ENCODE measurements around the gene TTBK1. TPM values are rescaled to one million over a fixed set of nuclear protein-coding genes. Genes with fewer than 3 reads are reported as not detected.

TTBK1 gene
- total RNA-seq, 1 donor from 2014 or later = 1.7 TPM

DNA sequence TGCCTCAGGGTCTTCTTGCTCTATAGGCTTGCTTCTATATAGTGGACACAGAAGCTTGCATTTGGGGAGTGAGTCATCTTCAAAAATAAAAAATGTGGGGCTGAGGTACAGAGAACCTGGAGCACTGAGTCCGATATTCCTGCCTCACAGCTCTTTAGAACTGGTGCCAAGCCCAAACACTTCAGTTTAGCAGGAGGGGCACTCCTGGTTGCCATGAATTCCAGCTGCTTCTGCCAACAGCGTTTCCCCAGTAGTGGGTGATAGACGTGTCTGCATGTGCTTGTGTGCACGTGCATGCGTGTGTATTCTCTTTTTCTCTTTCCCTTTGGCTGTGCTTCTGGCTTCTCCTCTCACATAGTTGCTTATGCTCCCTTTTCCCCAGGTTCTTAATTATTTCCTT lies 25.9 kb upstream of the TTBK1 start:
- no peak for TF ChIP-seq EZH2phosphoT487 (IDR thresholded peaks at IDR 0.05)
- no peak for TF ChIP-seq EZH2 (IDR thresholded peaks at IDR 0.05)
- TF ChIP-seq, protein P1, sequence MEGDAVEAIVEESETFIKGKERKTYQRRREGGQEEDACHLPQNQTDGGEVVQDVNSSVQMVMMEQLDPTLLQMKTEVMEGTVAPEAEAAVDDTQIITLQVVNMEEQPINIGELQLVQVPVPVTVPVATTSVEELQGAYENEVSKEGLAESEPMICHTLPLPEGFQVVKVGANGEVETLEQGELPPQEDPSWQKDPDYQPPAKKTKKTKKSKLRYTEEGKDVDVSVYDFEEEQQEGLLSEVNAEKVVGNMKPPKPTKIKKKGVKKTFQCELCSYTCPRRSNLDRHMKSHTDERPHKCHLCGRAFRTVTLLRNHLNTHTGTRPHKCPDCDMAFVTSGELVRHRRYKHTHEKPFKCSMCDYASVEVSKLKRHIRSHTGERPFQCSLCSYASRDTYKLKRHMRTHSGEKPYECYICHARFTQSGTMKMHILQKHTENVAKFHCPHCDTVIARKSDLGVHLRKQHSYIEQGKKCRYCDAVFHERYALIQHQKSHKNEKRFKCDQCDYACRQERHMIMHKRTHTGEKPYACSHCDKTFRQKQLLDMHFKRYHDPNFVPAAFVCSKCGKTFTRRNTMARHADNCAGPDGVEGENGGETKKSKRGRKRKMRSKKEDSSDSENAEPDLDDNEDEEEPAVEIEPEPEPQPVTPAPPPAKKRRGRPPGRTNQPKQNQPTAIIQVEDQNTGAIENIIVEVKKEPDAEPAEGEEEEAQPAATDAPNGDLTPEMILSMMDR (IDR thresholded peaks at IDR 0.05) = no peak
- Histone ChIP-seq H2AFZ (replicated peaks) (no peak overlapping the region), H3K9me3 (ENCODE audit: low read depth) (no peaks in the 10 kb centered on the region), H3K4me1 (no peaks in the 10 kb centered on the region), H3K27me3 (no peaks in the 10 kb centered on the region), H3K4me2 (no peak overlapping the region), H3F3A (ENCODE audit: low read depth) (no peaks in the 10 kb centered on the region), H3K4me3 (no peak overlapping the region), H3K9ac (no peak overlapping the region), H3K27ac (no peak overlapping the region), H4K20me1 (ENCODE audit: low read depth) (no peaks in the 10 kb centered on the region), H3K36me3 (no peaks in the 10 kb centered on the region), H3K79me2 (ENCODE audit: low read depth) (no peaks in the 10 kb centered on the region)
- Mint-ChIP-seq H3K4me1 (peaks cover 2% of the 10 kb centered on the region), H3K27me3 (ENCODE audit: insufficient read depth, low read depth) (peaks cover 5% of the 10 kb centered on the region), H3K27ac (no peak overlapping the region), H3K9me3 (no peaks in the 10 kb centered on the region), H3K36me3 (peaks cover 9% of the 10 kb centered on the region), H3K4me3 (no peak overlapping the region)
- DNase-seq (ENCODE audit: low spot score) = no peak

DNA sequence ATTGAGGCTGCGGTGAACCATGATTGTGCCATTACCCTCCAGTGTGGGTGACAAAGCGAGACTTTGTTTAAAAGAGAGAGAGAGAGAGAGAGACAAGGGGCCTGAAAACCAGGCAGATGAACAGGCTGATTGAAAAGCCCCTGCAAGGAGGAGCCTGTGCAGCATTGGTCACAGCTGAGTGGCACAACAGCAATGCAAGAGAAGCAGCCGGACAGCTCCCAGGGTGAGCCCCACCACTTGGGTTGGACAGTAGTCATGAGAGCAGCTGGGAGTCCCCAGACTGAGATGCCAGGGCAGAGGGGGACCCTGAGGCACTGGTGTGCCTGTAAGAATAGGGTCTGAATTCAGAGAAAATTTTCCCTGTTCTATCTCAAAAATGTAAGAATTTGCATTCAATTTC lies 24.2 kb upstream of the TTBK1 start:
- H3K27me3 ChIP-seq = no peaks in the 10 kb centered on the region
- Mint-ChIP-seq H3K4me1 (peaks cover 2% of the 10 kb centered on the region), H3K27ac (no peak overlapping the region), H3K4me3 (no peak overlapping the region), H3K27me3 (ENCODE audit: insufficient read depth, low read depth) (peaks cover 5% of the 10 kb centered on the region), H3K36me3 (peaks cover 13% of the 10 kb centered on the region), H3K9me3 (no peaks in the 10 kb centered on the region)
- no peak overlapping the region for H3K27ac ChIP-seq
- no peaks in the 10 kb centered on the region for H4K20me1 ChIP-seq (ENCODE audit: low read depth)
- H2AFZ ChIP-seq (replicated peaks) = no peak overlapping the region
- H3K4me3 ChIP-seq = no peak overlapping the region
- DNase-seq (ENCODE audit: low spot score) = no peak
- no peak overlapping the region for H3K9ac ChIP-seq
- TF ChIP-seq, protein P1 (IDR thresholded peaks at IDR 0.05) = no peak
- TF ChIP-seq EZH2phosphoT487 (IDR thresholded peaks at IDR 0.05) (no peak), EZH2 (IDR thresholded peaks at IDR 0.05) (no peak)
- no peaks in the 10 kb centered on the region for H3F3A ChIP-seq (ENCODE audit: low read depth)
- H3K9me3 ChIP-seq (ENCODE audit: low read depth) = no peaks in the 10 kb centered on the region
- H3K79me2 ChIP-seq (ENCODE audit: low read depth) = no peaks in the 10 kb centered on the region
- no peaks in the 10 kb centered on the region for H3K4me1 ChIP-seq
- no peak overlapping the region for H3K4me2 ChIP-seq
- H3K36me3 ChIP-seq = no peaks in the 10 kb centered on the region

DNA sequence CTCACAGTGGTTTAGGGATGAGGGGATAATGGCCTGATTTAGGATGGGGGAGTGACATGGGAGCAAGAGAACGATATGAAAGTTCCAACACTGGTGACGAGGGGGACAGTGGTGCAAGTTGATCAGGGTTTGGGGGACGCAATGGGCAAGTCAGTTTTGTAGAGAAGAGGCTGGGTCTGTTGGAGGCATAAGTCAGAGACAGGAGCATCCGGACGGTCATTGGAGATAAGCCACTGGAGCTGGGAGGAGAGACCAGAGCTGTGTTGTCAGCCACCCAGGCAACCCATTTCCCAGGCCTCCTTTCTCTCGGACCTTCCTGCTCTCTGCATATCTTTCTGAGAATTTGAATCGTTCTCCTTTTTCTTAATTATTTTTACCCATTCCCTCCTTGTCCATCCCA lies 23.5 kb upstream of the TTBK1 start:
- H2AFZ ChIP-seq (replicated peaks) = no peak overlapping the region
- no peaks in the 10 kb centered on the region for H3K9me3 Mint-ChIP-seq
- H3K79me2 ChIP-seq (ENCODE audit: low read depth) = no peaks in the 10 kb centered on the region
- no peak for TF ChIP-seq EZH2 (IDR thresholded peaks at IDR 0.05)
- TF ChIP-seq, protein P1 (IDR thresholded peaks at IDR 0.05) = no peak
- no peak for TF ChIP-seq EZH2phosphoT487 (IDR thresholded peaks at IDR 0.05)
- DNase-seq (ENCODE audit: low spot score) = no peak
- no peaks in the 10 kb centered on the region for H3K27me3 ChIP-seq
- H3K4me1 ChIP-seq = no peaks in the 10 kb centered on the region
- H3K9ac ChIP-seq = no peak overlapping the region
- no peak overlapping the region for H3K4me3 ChIP-seq
- H3K27ac Mint-ChIP-seq = no peak overlapping the region
- no peak overlapping the region for H3K4me2 ChIP-seq
- H3K27me3 Mint-ChIP-seq (ENCODE audit: insufficient read depth, low read depth) = peaks cover 5% of the 10 kb centered on the region
- H3K36me3 ChIP-seq = no peaks in the 10 kb centered on the region
- peaks cover 18% of the 10 kb centered on the region for H3K36me3 Mint-ChIP-seq
- H3K9me3 ChIP-seq (ENCODE audit: low read depth) = no peaks in the 10 kb centered on the region
- H3K4me3 Mint-ChIP-seq = no peak overlapping the region
- H3K4me1 Mint-ChIP-seq = peaks cover 2% of the 10 kb centered on the region
- no peak overlapping the region for H3K27ac ChIP-seq
- no peaks in the 10 kb centered on the region for H4K20me1 ChIP-seq (ENCODE audit: low read depth)
- H3F3A ChIP-seq (ENCODE audit: low read depth) = no peaks in the 10 kb centered on the region

All from neural progenitor cell (in vitro differentiated cells).